HL-60 (cell line): ENCODE results near the gene APH1B.

Experiments used
- CTCF ChIP-seq: IDR thresholded peaks from one replicate; pipeline ENCODE4 v1.5.1; 2011; ENCODE audit warnings: low read length, control low read depth, inconsistent platforms; ENCODE audit not compliant: insufficient read depth
- GABPA ChIP-seq: IDR thresholded peaks from 2 replicates; pipeline ENCODE4 v1.6.1; 2012; ENCODE audit warnings: low read depth
- POLR2AphosphoS5 ChIP-seq: IDR thresholded peaks from 2 replicates; pipeline ENCODE4 v1.6.1; 2012; ENCODE audit warnings: low read depth
- REST ChIP-seq: IDR thresholded peaks from 2 replicates; pipeline ENCODE4 v1.6.1; 2012; ENCODE audit warnings: low read depth; ENCODE audit not compliant: insufficient replicate concordance
- SPI1 ChIP-seq: IDR thresholded peaks from 2 replicates; pipeline ENCODE4 v1.6.1; 2012; ENCODE audit warnings: low read depth, mild to moderate bottlenecking, borderline replicate concordance

DNA sequence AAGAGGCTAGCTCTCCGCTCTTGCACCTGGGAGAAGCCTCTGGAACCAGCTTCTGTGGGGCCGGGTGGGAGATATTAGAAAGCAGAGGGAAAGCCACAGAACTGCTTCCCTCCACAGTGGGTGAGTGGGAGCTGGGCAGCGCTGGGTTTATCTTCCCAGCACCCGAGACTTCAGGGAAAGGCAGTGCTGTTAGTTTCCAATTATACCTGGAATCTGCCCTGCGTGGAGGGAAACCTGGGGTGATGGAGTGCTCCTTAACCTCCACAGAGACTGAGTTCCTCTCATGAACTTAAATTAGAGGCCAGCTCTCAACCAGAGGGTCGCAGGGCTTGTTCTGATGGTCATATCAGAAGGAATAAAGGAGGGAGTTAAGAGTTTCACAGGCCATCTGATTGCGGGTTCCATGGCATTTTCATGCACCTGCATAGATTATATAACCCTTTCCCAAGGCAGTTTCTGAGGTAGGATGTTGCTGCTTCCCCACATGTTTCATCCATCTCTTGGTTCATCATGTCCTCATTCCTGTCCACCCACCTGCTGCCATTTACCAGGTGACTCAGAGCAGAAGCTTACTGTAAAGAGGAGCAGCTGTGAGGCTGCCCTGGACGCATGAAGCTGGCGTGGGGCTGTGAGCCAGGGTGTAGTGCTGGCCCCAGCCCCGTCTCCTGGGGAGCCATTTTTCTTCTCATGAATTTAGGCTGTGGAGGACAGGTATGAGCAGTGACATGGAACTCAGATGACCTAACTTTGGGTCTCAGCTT, 61.8 kb downstream of the APH1B start:
- no peak for TF ChIP-seq CTCF
- no peak for TF ChIP-seq REST
- no peak for TF ChIP-seq GABPA
- TF ChIP-seq POLR2AphosphoS5: no peak
- no peak for TF ChIP-seq SPI1
